ENCODE data around the gene SPRN.
A peak's percentile ranks its signal among the peaks of the same experiment; 100 is the strongest.
"Not testable (repeated sequence)": the region's sequence is repeated elsewhere in the genome, so short reads cannot be mapped to it uniquely, and the experiment has no call there.

SPRN gene

GRCh38 chr10:133386951-133387350 lies 37.5 kb downstream of the SPRN start:
- DNase-seq (ENCODE audit: low read depth in 2 of 2) = not testable (repeated sequence)

- DNase-seq (ENCODE audit: low read depth in 2 of 2) = no peak
These were observed 39.2 kb downstream of the SPRN start for GRCh38 chr10:133385214-133385613.

GRCh38 chr10:133384071-133384470 lies 40.4 kb downstream of the SPRN start:
- no peak for DNase-seq (ENCODE audit: low read depth in 2 of 2)

- DNase-seq (ENCODE audit: low read depth in 2 of 2) = no peak
These were observed 40.9 kb downstream of the SPRN start for GRCh38 chr10:133383551-133383950.

GRCh38 chr10:133381036-133381435 lies 43.4 kb downstream of the SPRN start:
- no peak for DNase-seq (ENCODE audit: low read depth in 2 of 2)

GRCh38 chr10:133379801-133380666 lies 44.4 kb downstream of the SPRN start:
- no peak for DNase-seq (ENCODE audit: low read depth in 2 of 2)

- peak in 1 of 2 donors; percentile 64 for DNase-seq (ENCODE audit: low read depth in 2 of 2)
These were observed 45.1 kb downstream of the SPRN start, which contains the start of gene PAOX for GRCh38 chr10:133379152-133379800. PAOX (plus strand) TSS chr10:133379262; CDS start chr10:133379317, 55 bp downstream.

- peak; percentile 37 to 46 for DNase-seq (ENCODE audit: low read depth in 2 of 2)
These were observed 46.0 kb downstream of the SPRN start for GRCh38 chr10:133378251-133379096.

GRCh38 chr10:133377818-133378250 lies 46.6 kb downstream of the SPRN start:
- no peak for DNase-seq (ENCODE audit: low read depth in 2 of 2)

GRCh38 chr10:133377025-133377817 lies 47.2 kb downstream of the SPRN start:
- DNase-seq (ENCODE audit: low read depth in 2 of 2) = no peak

- DNase-seq (ENCODE audit: low read depth in 2 of 2) = not testable (repeated sequence)
These were observed 48.2 kb downstream of the SPRN start for GRCh38 chr10:133376183-133376582.

GRCh38 chr10:133375357-133376115 lies 48.9 kb downstream of the SPRN start:
- no peak for DNase-seq (ENCODE audit: low read depth in 2 of 2)

- DNase-seq (ENCODE audit: low read depth in 2 of 2) = peak; percentile 85 to 95
These were observed 51.0 kb downstream of the SPRN start, which contains the start of gene ECHS1 for GRCh38 chr10:133373174-133374090. ECHS1 (minus strand) TSS chr10:133373354; CDS start chr10:133373333, 21 bp downstream.

GRCh38 chr10:133372507-133372906 lies 51.9 kb downstream of the SPRN start:
- DNase-seq (ENCODE audit: low read depth in 2 of 2) = no peak
